ENCODE measurements around the gene PDE6G.

PDE6G gene

DNA sequence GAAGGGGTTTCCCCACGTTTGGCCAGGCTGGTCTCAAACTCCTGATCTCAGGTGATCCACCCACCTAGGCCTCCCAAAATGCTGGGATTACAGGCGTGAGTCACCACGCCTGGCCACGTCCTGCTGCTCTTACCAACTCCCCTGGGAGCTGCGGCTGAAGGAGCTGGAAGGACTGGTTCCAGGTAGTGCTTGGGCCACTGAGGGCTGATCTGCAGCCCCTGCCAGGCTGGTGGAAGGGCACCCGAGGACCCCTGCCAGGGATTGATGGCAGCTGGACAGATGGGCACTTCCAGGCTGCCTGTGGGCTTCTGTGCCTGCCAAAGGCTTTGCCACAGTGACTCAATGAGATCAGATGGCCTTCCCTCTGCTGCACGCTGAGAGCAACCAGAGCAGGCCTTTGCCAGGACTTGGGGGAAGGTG, 7.7 kb upstream of the PDE6G start:
- H3K27me3 ChIP-seq (replicated peaks) = no peaks in the 10 kb centered on the region
- H3K36me3 ChIP-seq (replicated peaks) = peaks cover 5% of the 10 kb centered on the region
- H3K27ac ChIP-seq = no peak overlapping the region
- TF ChIP-seq, protein P1, sequence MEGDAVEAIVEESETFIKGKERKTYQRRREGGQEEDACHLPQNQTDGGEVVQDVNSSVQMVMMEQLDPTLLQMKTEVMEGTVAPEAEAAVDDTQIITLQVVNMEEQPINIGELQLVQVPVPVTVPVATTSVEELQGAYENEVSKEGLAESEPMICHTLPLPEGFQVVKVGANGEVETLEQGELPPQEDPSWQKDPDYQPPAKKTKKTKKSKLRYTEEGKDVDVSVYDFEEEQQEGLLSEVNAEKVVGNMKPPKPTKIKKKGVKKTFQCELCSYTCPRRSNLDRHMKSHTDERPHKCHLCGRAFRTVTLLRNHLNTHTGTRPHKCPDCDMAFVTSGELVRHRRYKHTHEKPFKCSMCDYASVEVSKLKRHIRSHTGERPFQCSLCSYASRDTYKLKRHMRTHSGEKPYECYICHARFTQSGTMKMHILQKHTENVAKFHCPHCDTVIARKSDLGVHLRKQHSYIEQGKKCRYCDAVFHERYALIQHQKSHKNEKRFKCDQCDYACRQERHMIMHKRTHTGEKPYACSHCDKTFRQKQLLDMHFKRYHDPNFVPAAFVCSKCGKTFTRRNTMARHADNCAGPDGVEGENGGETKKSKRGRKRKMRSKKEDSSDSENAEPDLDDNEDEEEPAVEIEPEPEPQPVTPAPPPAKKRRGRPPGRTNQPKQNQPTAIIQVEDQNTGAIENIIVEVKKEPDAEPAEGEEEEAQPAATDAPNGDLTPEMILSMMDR (IDR thresholded peaks at IDR 0.05; ENCODE audit: low read depth, low read length, missing control alignments) = no peak
- in situ Hi-C loops (cut with HindIII; ENCODE audit: low pct_ligation_motif_present, low sequenced_read_pairs) = no loop called here
- H3K4me3 ChIP-seq (ENCODE audit: low read depth, low read length) = no peak overlapping the region
- DNase-seq = no peak

DNA sequence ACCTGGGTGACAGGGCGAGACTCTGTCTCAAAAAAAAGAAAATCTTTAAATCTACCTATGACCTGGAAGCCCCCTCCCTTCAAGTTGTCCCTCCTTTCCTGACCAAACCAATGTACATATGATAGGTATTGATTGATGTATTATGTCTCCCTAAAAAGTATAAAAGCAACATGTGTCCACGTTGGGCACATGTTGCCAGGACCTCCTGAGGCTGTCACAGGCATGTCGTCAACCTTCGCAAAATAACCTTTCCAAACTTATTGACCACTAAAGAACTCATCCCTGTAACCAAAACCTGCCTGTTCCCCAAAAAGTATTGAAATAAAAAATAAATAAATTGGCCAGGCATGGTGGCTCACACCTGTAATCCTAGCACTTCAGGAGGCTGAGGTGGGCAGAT, 5.7 kb upstream of the PDE6G start:
- TF ChIP-seq, protein P1 (IDR thresholded peaks at IDR 0.05; ENCODE audit: low read depth, low read length, missing control alignments) = no peak
- Histone ChIP-seq H3K27me3 (replicated peaks) (no peaks in the 10 kb centered on the region), H3K27ac (no peak overlapping the region), H3K4me3 (ENCODE audit: low read depth, low read length) (no peak overlapping the region), H3K36me3 (replicated peaks) (peaks cover 5% of the 10 kb centered on the region)
- no peak for DNase-seq
- in situ Hi-C loops (cut with HindIII; ENCODE audit: low pct_ligation_motif_present, low sequenced_read_pairs) = no loop called here

DNA sequence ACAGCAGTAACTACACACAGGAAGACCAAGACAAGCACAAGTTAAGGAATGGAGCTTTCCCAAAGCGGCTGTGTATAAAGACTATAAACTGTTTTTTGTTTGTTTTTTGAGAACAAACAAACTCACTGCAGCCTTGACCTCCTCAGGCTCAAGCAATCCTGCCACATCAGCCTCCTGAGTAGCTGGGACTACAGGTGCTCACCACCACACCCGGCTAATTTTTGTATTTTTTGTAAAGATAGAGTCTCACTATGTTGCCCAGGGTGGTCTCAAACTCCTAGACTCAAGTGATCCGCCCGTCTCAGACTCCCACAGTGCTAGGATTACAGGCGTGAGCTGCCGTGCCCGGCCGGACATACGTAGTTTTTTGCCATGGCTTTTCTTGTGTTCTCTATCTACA, 4.1 kb upstream of the PDE6G start:
- H3K27me3 ChIP-seq (replicated peaks) = no peaks in the 10 kb centered on the region

DNA sequence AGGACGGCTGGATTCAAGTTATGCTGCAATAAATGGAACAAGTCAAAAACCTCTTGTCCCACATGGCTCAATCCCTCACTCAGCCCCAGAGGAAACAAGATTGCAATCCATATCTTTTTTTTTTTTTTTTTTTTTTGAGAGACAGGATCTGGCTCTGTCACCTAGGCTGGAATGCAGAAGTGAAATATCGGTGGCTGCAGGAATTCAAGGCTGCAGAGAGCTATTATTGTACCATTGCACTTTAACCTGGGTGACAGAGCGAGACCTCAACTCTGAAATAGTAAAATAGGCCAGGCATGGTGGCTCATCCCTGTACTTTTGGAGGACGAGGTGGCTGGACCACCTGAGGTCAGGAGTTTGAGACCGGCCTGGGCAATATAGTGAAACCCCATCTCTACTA, 2.7 kb upstream of the PDE6G start:
- Histone ChIP-seq H3K4me3 (ENCODE audit: low read depth, low read length) (no peak overlapping the region), H3K27me3 (replicated peaks) (no peaks in the 10 kb centered on the region), H3K27ac (no peak overlapping the region), H3K36me3 (replicated peaks) (no peaks in the 10 kb centered on the region)
- in situ Hi-C loops (cut with HindIII; ENCODE audit: low pct_ligation_motif_present, low sequenced_read_pairs) = no loop called here
- no peak for DNase-seq
- TF ChIP-seq, protein P1 (IDR thresholded peaks at IDR 0.05; ENCODE audit: low read depth, low read length, missing control alignments) = no peak

More for the DNA sequence above, 4.1 kb upstream of the PDE6G start:
- Histone ChIP-seq H3K4me3 (ENCODE audit: low read depth, low read length) (no peak overlapping the region), H3K27ac (no peak overlapping the region), H3K36me3 (replicated peaks) (peaks cover 5% of the 10 kb centered on the region)
- DNase-seq = no peak
- in situ Hi-C loops (cut with HindIII; ENCODE audit: low pct_ligation_motif_present, low sequenced_read_pairs) = no loop called here
- TF ChIP-seq, protein P1 (IDR thresholded peaks at IDR 0.05; ENCODE audit: low read depth, low read length, missing control alignments) = no peak

DNA sequence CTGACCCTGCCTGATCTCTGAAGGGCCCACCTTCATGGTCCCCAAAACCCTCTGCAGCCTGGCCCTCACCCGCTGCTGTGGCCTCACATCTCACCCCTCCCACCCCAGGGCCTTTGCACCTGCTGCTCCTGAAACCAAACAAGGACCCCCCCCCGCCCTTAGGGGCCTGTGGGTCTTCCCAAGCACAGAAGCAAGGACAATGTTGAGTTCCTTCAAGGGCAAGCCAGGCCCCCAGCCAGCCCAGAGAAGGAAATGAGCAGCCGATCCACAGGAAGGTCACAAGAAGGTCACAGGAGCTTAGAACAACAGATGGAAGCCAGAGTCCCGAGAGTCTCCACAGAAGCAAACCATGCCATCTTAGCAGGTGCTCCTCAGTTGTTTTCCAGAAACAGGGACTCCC, 493 bp upstream of the PDE6G start:
- TF ChIP-seq, protein P1 (IDR thresholded peaks at IDR 0.05; ENCODE audit: low read depth, low read length, missing control alignments) = no peak
- in situ Hi-C loops (cut with HindIII; ENCODE audit: low pct_ligation_motif_present, low sequenced_read_pairs) = no loop called here
- H3K36me3 ChIP-seq (replicated peaks) = no peaks in the 10 kb centered on the region
- no peak overlapping the region for H3K27ac ChIP-seq
- H3K4me3 ChIP-seq (ENCODE audit: low read depth, low read length) = no peak overlapping the region
- no peak for DNase-seq
- no peaks in the 10 kb centered on the region for H3K27me3 ChIP-seq (replicated peaks)

DNA sequence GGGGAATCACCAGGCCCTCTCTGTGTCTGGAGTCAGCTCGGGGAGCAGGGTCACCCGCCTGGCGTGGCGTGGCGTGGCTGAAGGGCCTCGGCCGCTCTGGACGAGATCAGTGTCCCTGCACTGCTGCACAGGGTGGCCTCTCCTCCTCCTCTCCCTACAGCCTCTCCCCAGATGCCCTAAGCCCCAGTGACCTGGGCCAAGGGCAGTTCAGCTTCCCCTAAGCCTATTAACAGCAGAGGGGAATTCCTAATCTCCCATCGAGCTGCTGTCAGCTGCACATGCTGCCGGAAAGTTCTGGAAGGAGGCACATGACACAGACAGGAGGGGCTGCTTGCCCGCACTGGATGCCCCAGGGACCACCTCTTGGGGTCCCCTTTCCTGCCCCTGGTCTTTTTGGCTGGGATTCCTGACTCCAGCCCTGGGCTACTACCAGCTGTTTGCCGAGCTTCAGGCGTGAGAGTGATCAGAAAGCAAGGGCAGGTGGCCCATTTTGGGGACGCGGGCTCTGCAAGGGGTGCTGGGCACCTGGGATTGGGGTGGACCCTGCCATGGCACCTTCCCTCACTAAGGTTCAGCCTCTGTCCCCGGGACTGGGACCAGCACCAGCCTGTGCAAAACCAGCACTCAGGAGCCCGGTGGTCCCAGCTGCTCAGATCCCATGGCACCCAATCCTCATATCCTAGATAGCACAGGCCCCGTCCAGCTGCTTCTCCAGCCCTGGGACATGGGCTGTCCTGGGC, 794 bp downstream of the PDE6G start:
- in situ Hi-C loops (cut with HindIII; ENCODE audit: low pct_ligation_motif_present, low sequenced_read_pairs) = no loop called here
- no peaks in the 10 kb centered on the region for H3K36me3 ChIP-seq (replicated peaks)
- H3K27ac ChIP-seq = no peak overlapping the region
- TF ChIP-seq, protein P1 (IDR thresholded peaks at IDR 0.05; ENCODE audit: low read depth, low read length, missing control alignments) = no peak
- no peaks in the 10 kb centered on the region for H3K27me3 ChIP-seq (replicated peaks)
- H3K4me3 ChIP-seq (ENCODE audit: low read depth, low read length) = no peak overlapping the region
- DNase-seq = no peak
